ENCODE measurements around the gene OR10C1.
"Not testable (repeated sequence)": the region's sequence is repeated elsewhere in the genome, so short reads cannot be mapped to it uniquely, and the experiment has no call there.

Gene OR10C1, protein sequence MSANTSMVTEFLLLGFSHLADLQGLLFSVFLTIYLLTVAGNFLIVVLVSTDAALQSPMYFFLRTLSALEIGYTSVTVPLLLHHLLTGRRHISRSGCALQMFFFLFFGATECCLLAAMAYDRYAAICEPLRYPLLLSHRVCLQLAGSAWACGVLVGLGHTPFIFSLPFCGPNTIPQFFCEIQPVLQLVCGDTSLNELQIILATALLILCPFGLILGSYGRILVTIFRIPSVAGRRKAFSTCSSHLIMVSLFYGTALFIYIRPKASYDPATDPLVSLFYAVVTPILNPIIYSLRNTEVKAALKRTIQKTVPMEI

DNA sequence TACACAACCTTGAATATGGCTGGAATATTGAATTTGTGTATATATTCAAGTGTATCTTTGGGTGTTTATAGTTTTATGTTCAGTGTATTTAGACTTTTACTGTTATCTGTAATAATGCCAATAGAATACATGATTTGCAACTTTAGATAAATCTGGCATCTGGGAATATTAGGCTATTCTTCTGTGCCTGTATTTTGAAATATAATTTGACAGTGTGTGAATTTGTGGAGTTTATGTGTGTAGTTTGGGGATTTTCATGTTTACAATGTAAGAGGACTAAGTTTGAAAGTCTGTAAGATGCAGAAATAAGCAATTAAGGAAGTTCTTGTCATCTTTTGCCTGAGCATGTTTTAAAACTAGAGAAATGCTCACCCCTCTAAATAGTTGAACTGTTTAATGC is at the start of gene OR10C1:
Gene OR10C1, plus strand, starts transcription at position 301 of the 400 bp plus-strand sequence. CDS start 710 bp downstream, outside the sequence.
- in situ Hi-C loops (cut with HindIII; ENCODE audit: low sequenced_read_pairs), result no loop called here

- in situ Hi-C loops (cut with HindIII; ENCODE audit: low sequenced_read_pairs), result no loop called here
Measured at GRCh38 chr6:29395331-29395730, 43.8 kb upstream of the OR10C1 start, which contains the start of gene OR12D2. Gene OR12D2 (plus strand): TSS chr6:29395631. CDS start chr6:29396700, 1,069 bp downstream.

DNA sequence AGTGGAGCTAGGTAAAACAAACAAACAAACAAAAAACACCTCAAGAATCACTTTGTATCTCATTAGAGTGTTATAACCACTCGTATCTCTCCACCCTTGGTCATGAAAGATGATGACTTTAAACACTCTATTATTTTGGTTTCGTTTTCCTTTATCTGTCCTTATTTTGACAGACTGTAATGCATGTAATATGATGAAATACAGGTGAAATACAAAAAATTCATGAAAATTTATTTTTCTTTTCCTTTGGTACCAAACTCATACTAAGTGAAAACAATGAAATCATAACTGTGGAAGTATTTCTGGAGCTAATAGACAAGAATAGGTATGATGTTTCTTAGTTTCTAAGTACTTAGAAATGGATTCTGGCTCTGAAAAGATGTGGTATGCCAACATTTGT is 39.6 kb upstream of the OR10C1 start:
- in situ Hi-C loops (cut with HindIII; ENCODE audit: low sequenced_read_pairs), result no loop called here

- in situ Hi-C loops (cut with HindIII; ENCODE audit: low sequenced_read_pairs), result no loop called here
Measured at GRCh38 chr6:29403801-29404200, 35.3 kb upstream of the OR10C1 start.

DNA sequence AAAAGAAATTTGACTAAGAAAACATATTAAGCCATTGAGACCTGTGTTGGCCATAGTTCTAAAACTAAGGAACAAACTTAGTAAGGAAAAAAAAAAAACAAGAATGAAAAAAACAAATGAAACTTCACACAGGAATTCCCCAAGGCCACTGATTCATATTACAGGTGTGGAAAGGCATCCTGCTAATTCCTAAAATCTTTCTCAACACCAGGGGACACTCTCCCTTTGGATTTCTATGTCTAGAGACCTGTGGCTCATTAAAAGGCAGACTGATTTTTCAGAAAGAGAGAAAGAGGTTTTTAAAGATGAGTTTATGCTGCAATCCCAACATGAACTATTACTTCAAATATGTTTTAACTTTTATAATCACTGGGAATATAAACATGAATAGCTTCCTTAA is 24.5 kb upstream of the OR10C1 start, which contains the start of gene OR12D1:
Gene OR12D1, plus strand, starts transcription at position 341 of the 400 bp plus-strand sequence.
- in situ Hi-C loops (cut with HindIII; ENCODE audit: low sequenced_read_pairs), result no loop called here

- in situ Hi-C loops (cut with HindIII; ENCODE audit: low sequenced_read_pairs), result no loop called here
Measured at GRCh38 chr6:29419516-29419915, 19.6 kb upstream of the OR10C1 start.

GRCh38 chr6:29424168-29424567 is 14.9 kb upstream of the OR10C1 start:
- in situ Hi-C loops (cut with HindIII; ENCODE audit: low sequenced_read_pairs), result no loop called here

GRCh38 chr6:29424575-29424974 is 14.5 kb upstream of the OR10C1 start:
- in situ Hi-C loops (cut with HindIII; ENCODE audit: low sequenced_read_pairs), result no loop called here

GRCh38 chr6:29425075-29425474 is 14.0 kb upstream of the OR10C1 start:
- in situ Hi-C loops (cut with HindIII; ENCODE audit: low sequenced_read_pairs), result no loop called here

- in situ Hi-C loops (cut with HindIII; ENCODE audit: low sequenced_read_pairs), result no loop called here
Measured at GRCh38 chr6:29426654-29427053, 12.5 kb upstream of the OR10C1 start.

DNA sequence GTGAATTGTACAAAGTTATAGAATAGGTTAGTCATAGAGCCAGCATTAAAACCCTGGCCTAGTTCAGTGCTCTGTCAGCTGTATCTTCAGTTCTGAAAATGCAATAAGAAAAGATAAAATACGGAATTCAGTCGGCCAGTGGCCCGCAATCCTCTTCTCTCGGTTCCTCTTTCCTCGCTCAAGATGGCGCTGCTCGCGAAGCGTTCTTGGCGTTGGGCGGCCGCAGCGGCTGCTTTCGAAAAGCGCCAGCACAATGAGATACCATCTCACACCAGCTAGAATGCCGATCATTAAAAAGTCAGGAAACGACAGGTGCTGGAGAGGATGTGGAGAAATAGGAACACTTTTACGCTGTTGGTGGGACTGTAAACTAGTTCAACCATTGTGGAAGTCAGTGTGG is 2.4 kb upstream of the OR10C1 start:
- in situ Hi-C loops (cut with HindIII; ENCODE audit: low sequenced_read_pairs), result not testable (repeated sequence)

- in situ Hi-C loops (cut with HindIII; ENCODE audit: low sequenced_read_pairs), result no loop called here
Measured at GRCh38 chr6:29442719-29443118, 3.6 kb downstream of the OR10C1 start.

- in situ Hi-C loops (cut with HindIII; ENCODE audit: low sequenced_read_pairs), result not testable (repeated sequence)
Measured at GRCh38 chr6:29444031-29444430, 4.9 kb downstream of the OR10C1 start.

DNA sequence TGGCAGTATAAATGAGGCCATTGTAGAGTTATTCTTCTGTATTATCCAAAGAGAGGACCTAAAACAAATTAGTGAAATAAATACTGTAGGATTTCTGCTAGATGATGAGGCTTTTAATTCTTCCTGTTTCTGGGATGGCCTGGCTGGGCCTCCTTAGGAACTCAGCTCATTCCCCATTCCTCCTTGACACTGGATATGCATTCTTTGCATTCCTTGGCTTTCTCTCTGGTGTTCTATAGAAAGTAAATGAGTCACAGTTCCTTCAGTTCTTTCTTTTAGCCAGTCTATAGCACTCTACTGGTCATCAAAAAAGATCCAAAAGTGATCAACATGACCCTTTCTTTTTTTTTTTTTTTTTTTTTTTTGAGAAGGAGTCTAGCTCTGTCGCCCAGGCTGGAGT is 8.6 kb downstream of the OR10C1 start:
- in situ Hi-C loops (cut with HindIII; ENCODE audit: low sequenced_read_pairs), result no loop called here

DNA sequence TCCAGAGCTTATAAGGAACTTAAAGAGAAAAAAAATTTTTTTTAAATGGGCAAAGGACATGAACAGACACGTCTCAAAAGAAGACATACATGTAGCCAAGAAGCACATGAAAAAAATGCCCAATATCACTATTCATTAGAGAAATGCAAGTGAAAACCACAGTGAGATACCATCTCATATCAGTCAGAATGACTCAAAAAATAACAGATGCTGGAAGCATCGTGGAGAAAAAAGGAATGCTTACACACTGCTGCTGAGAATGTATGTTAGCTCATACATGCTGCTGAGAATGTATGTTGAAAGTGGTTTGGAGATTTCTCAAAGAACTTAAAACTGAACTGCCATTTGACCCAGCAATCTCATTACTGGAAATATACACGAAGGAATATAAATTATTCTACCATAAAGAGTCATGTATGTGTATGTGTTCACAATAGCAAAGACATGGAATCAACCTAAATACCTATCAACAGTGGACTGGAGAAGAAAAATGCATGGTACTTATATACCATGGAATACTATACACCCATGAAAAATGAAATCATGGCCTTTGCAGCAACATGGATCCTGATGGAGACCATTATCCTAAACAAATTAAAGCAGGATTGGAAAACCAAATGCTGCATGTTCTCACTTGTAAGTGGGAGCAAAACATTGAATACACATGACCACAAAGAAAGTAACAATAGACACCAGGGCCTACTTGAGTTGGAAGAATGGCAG is 12.5 kb downstream of the OR10C1 start:
- in situ Hi-C loops (cut with HindIII; ENCODE audit: low sequenced_read_pairs), result no loop called here

GRCh38 chr6:29456971-29457370 is 17.9 kb downstream of the OR10C1 start, which contains the start of the genes OR11A1 and OR2H1:
Gene OR11A1 (minus strand): TSS chr6:29457071. CDS start chr6:29427641, 29,430 bp downstream.
Gene OR2H1 (plus strand): TSS chr6:29457155. CDS start chr6:29461770, 4,615 bp downstream.
- in situ Hi-C loops (cut with HindIII; ENCODE audit: low sequenced_read_pairs), result no loop called here

GRCh38 chr6:29461021-29461814 is 22.1 kb downstream of the OR10C1 start:
- in situ Hi-C loops (cut with HindIII; ENCODE audit: low sequenced_read_pairs), result no loop called here

- in situ Hi-C loops (cut with HindIII; ENCODE audit: low sequenced_read_pairs), result no loop called here
Measured at GRCh38 chr6:29462022-29462421, 22.9 kb downstream of the OR10C1 start.

GRCh38 chr6:29465279-29465678 is 26.2 kb downstream of the OR10C1 start:
- in situ Hi-C loops (cut with HindIII; ENCODE audit: low sequenced_read_pairs), result no loop called here

DNA sequence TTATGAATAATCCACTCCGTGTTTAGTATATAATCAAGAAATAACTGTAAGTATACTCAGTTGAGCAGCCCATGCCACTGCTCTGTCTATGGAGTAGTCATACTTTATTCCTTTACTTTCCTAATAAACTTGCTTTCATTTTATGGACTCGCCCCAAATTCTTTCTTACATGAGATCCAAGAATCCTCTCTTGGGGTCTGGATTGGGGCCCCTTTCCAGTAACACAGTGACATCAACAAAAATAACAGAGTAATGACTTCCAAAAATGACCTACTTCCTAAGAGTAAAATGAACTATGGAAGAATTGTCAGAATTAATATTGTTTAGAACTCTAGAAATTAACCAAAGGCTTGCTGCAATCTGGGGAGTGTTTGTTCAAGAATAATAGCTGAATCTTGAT is 26.7 kb downstream of the OR10C1 start:
- in situ Hi-C loops (cut with HindIII; ENCODE audit: low sequenced_read_pairs), result no loop called here

GRCh38 chr6:29466241-29466640 is 27.1 kb downstream of the OR10C1 start:
- in situ Hi-C loops (cut with HindIII; ENCODE audit: low sequenced_read_pairs), result no loop called here
